ENCODE results near the gene FNTB. TPM values are rescaled to one million over a fixed set of nuclear protein-coding genes. Genes with fewer than 3 reads are reported as not detected.

The FNTB gene
- total and polyA plus RNA-seq, 2 donors (not counting 3 experiments of a cell fraction or from before 2014, with no cell fraction given) = 21.0 to 21.6 TPM

GRCh38 chr14:65032319-65032718, 45.6 kb downstream of the FNTB start:
- no peaks in the 10 kb centered on the region for H3K9me3 ChIP-seq (replicated peaks; ENCODE audit: control insufficient read depth, insufficient read depth, low read length)
- dilution Hi-C loops (cut with MboI; ENCODE audit: extremely low pct_ligation_motif_present, low sequenced_read_pairs) (no loop called here), intact Hi-C loops (cut with micrococcal nuclease) (no loop called here)
- no peak overlapping the region for H2AFZ ChIP-seq (ENCODE audit: low read depth, low read length)
- H4K20me1 ChIP-seq (replicated peaks; ENCODE audit: control insufficient read depth, extremely low read depth, insufficient read depth, low read length) = no peaks in the 10 kb centered on the region
- H3K4me2 ChIP-seq (ENCODE audit: insufficient read depth, low read length) = no peak overlapping the region
- H3K79me2 ChIP-seq (ENCODE audit: control insufficient read depth, insufficient read depth, low read length) = no peaks in the 10 kb centered on the region
- no peak overlapping the region for H3K9ac ChIP-seq (replicated peaks; ENCODE audit: extremely low read depth, insufficient read depth, low read length)
- BruUV-seq (replicated peaks) = no TSS peak
- H3K27ac ChIP-seq (ENCODE audit: insufficient read depth, low read depth, low read length) = no peak overlapping the region
- FAIRE-seq (no peak), DNase-seq (ENCODE audit: low read depth, low spot score) (no peak)
- H3K4me3 ChIP-seq (replicated peaks in 1 of 3; ENCODE audit: insufficient read depth in 1 of 3, low read depth in 1 of 3, low read length in 3 of 3) = no peak overlapping the region
- no peaks in the 10 kb centered on the region for H3K9me1 ChIP-seq (replicated peaks; ENCODE audit: control insufficient read depth, extremely low read depth, insufficient read depth, low read length)
- H3K4me1 ChIP-seq (ENCODE audit: control insufficient read depth, extremely low read depth, insufficient read depth, low read length) = peaks cover 5% of the 10 kb centered on the region
- no peaks in the 10 kb centered on the region for H3K27me3 ChIP-seq (ENCODE audit: control insufficient read depth in 2 of 2, insufficient read depth in 2 of 2, low read length in 2 of 2)
- TF ChIP-seq POLR2A (IDR thresholded peaks at IDR 0.05; ENCODE audit: low read depth, low read length) = no peak
- no peak for TF ChIP-seq EZH2 (IDR thresholded peaks at IDR 0.05; ENCODE audit: borderline replicate concordance, low read depth, low read length, severe bottlenecking)
- TF ChIP-seq MYC (IDR thresholded peaks at IDR 0.05; ENCODE audit: low read depth, low read length) = no peak
- no peak for TF ChIP-seq GATA2 (IDR thresholded peaks at IDR 0.05; ENCODE audit: insufficient read depth, insufficient read length, low read depth, low read length)
- no peak for TF ChIP-seq MAX (IDR thresholded peaks at IDR 0.05; ENCODE audit: insufficient read depth, insufficient read length)
- no peak for TF ChIP-seq JUN (IDR thresholded peaks at IDR 0.05; ENCODE audit: borderline replicate concordance, insufficient read depth, insufficient read length, low read depth)
- TF ChIP-seq FOS (IDR thresholded peaks at IDR 0.05; ENCODE audit: borderline replicate concordance, insufficient read depth, low read length) = no peak
- TF ChIP-seq POLR2AphosphoS5 (IDR thresholded peaks at IDR 0.05; ENCODE audit: insufficient read depth, low read depth, low read length) = no peak
- TF ChIP-seq, protein P1, sequence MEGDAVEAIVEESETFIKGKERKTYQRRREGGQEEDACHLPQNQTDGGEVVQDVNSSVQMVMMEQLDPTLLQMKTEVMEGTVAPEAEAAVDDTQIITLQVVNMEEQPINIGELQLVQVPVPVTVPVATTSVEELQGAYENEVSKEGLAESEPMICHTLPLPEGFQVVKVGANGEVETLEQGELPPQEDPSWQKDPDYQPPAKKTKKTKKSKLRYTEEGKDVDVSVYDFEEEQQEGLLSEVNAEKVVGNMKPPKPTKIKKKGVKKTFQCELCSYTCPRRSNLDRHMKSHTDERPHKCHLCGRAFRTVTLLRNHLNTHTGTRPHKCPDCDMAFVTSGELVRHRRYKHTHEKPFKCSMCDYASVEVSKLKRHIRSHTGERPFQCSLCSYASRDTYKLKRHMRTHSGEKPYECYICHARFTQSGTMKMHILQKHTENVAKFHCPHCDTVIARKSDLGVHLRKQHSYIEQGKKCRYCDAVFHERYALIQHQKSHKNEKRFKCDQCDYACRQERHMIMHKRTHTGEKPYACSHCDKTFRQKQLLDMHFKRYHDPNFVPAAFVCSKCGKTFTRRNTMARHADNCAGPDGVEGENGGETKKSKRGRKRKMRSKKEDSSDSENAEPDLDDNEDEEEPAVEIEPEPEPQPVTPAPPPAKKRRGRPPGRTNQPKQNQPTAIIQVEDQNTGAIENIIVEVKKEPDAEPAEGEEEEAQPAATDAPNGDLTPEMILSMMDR (IDR thresholded peaks at IDR 0.05; ENCODE audit: extremely low read depth in 1 of 2, insufficient read depth in 1 of 2, low read depth in 1 of 2, low read length in 2 of 2) = no peak
- ChIA-PET CTCF (interaction anchor here (1.3 kb wide), 1 partner anchor 12 kb away, joined by 6 read pairs; no protein-coding TSS in a partner anchor), POLR2A (no interaction called here)
- H3K36me3 ChIP-seq (ENCODE audit: control insufficient read depth in 2 of 2, extremely low read depth in 1 of 2, insufficient read depth in 2 of 2, low read length in 2 of 2) = peaks cover 0 to 2% of the 10 kb centered on the region in 2 experiments

All from endothelial cell of umbilical vein (primary cell).